Neural crest cell (in vitro differentiated cells): Measurements from ENCODE around the gene RAB8A. TPM values are rescaled to one million over a fixed set of nuclear protein-coding genes. Genes with fewer than 3 reads are reported as not detected.

Experiments used
- DNase-seq: peaks from one replicate; pipeline ENCODE4 v3.0.0; 2021; ENCODE audit warnings: low read depth, mixed read lengths, low spot score
- H3K27ac Mint-ChIP-seq: one replicate; pipeline ENCODE4 v1.8.0; 2021; ENCODE audit warnings: mild to moderate bottlenecking, mixed read lengths; ENCODE audit not compliant: unreplicated experiment
- H3K27me3 Mint-ChIP-seq: 2 replicates; pipeline ENCODE4 v1.8.0; 2021; ENCODE audit warnings: low read depth, mild to moderate bottlenecking, mixed read lengths
- H3K36me3 Mint-ChIP-seq: 2 replicates; pipeline ENCODE4 v1.8.0; 2021; ENCODE audit warnings: low read depth, mild to moderate bottlenecking, mixed read lengths
- H3K4me1 Mint-ChIP-seq: 2 replicates; pipeline ENCODE4 v1.8.0; 2021; ENCODE audit warnings: mixed read lengths
- H3K4me3 Mint-ChIP-seq: one replicate; pipeline ENCODE4 v1.8.0; 2021; ENCODE audit warnings: mild to moderate bottlenecking, mixed read lengths
- H3K9me3 Mint-ChIP-seq: 2 replicates; pipeline ENCODE4 v1.8.0; 2021; ENCODE audit warnings: mixed read lengths
- CTCF ChIP-seq: fragments of 200-600 bp; sonication (generic); conservative IDR thresholded peaks from 2 replicates; pipeline ENCODE4 v1.5.0; 2021; ENCODE audit warnings: antibody characterized with exemption, mild to moderate bottlenecking
- total RNA-seq: library from RNA; stranded (reverse); gene quantifications from 2 replicates; pipeline ENCODE4 v1.2.1, GENCODE V29; 2021

RAB8A gene
- total RNA-seq, 1 donor from 2014 or later: 88.9 TPM

GRCh38 chr19:16073481-16073880 lies 38.2 kb upstream of the RAB8A start:
- H3K27me3 Mint-ChIP-seq: peaks cover 4% of the 10 kb centered on the region
- no peak for TF ChIP-seq CTCF
- H3K4me1 Mint-ChIP-seq: peaks cover 40% of the 10 kb centered on the region
- H3K36me3 Mint-ChIP-seq: peaks cover 3% of the 10 kb centered on the region
- DNase-seq: no peak
- no peaks in the 10 kb centered on the region for H3K9me3 Mint-ChIP-seq
- no peak overlapping the region for H3K27ac Mint-ChIP-seq
- H3K4me3 Mint-ChIP-seq: peak overlapping the region; percentile 90

- H3K4me3 Mint-ChIP-seq: peak overlapping the region; percentile 90
- peaks cover 9% of the 10 kb centered on the region for H3K27me3 Mint-ChIP-seq
- H3K4me1 Mint-ChIP-seq: peaks cover 45% of the 10 kb centered on the region
- H3K9me3 Mint-ChIP-seq: no peaks in the 10 kb centered on the region
- TF ChIP-seq CTCF: no peak
- H3K27ac Mint-ChIP-seq: peak overlapping the region; percentile 90
- H3K36me3 Mint-ChIP-seq: peaks cover 3% of the 10 kb centered on the region
- no peak for DNase-seq
Measured at GRCh38 chr19:16073988-16074387, 37.7 kb upstream of the RAB8A start.

- Mint-ChIP-seq H3K27ac (peak overlapping the region; percentile 27), H3K4me3 (peak overlapping the region; percentile 90), H3K27me3 (peaks cover 9% of the 10 kb centered on the region), H3K9me3 (no peaks in the 10 kb centered on the region), H3K36me3 (peaks cover 3% of the 10 kb centered on the region), H3K4me1 (peaks cover 52% of the 10 kb centered on the region)
- no peak for TF ChIP-seq CTCF
- no peak for DNase-seq
Measured at GRCh38 chr19:16074488-16075365, 37.0 kb upstream of the RAB8A start.

- peaks cover 3% of the 10 kb centered on the region for H3K36me3 Mint-ChIP-seq
- H3K4me3 Mint-ChIP-seq: peak overlapping the region; percentile 90
- H3K27me3 Mint-ChIP-seq: peaks cover 9% of the 10 kb centered on the region
- H3K27ac Mint-ChIP-seq: peak overlapping the region; percentile 88
- H3K4me1 Mint-ChIP-seq: peaks cover 52% of the 10 kb centered on the region
- TF ChIP-seq CTCF: no peak
- no peaks in the 10 kb centered on the region for H3K9me3 Mint-ChIP-seq
- no peak for DNase-seq
Measured at GRCh38 chr19:16075430-16076153, 36.1 kb upstream of the RAB8A start.

- DNase-seq: peak; percentile 71
- Mint-ChIP-seq H3K27me3 (peaks cover 9% of the 10 kb centered on the region), H3K9me3 (no peaks in the 10 kb centered on the region), H3K4me3 (peak within 1 kb of the TSS; percentile 90), H3K27ac (peak within 1 kb of the TSS; percentile 98), H3K36me3 (peaks cover 7% of the 10 kb centered on the region), H3K4me1 (peaks cover 56% of the 10 kb centered on the region)
- no peak for TF ChIP-seq CTCF
Measured at GRCh38 chr19:16076154-16076957, 35.3 kb upstream of the RAB8A start, which contains the start of gene TPM4. TSS of gene TPM4 (plus strand) at chr19:16076495. CDS start at chr19:16076566, 71 bp downstream.
